OCI-LY1 (cell line): ENCODE data around the gene MRPL23.

Source experiments
- CTCF ChIP-seq: fragments of 200-600 bp; sonication (generic), shearing (Covaris generic); IDR thresholded peaks from 2 replicates; pipeline ENCODE4 v1.5.1; 2017; ENCODE audit warnings: mild to moderate bottlenecking, antibody characterized with exemption, low read length, moderate library complexity, mixed read lengths
- EZH2 ChIP-seq: fragments of 200-600 bp; sonication (generic), shearing (Covaris generic); IDR thresholded peaks from 2 replicates; pipeline ENCODE4 v1.8.0; 2017; ENCODE audit warnings: borderline replicate concordance, mixed run types, mild to moderate bottlenecking, antibody characterized with exemption, low read length, moderate library complexity, mixed read lengths

- TF ChIP-seq CTCF (no peak), EZH2 (no peak)
Measured at GRCh38 chr11:1922481-1923081, 24.6 kb upstream of the MRPL23 start.
